D721Med (cell line): ENCODE measurements around the gene DIP2C.

Experiments
- DNase-seq: peaks from one replicate; pipeline ENCODE4 v3.0.0; 2011; ENCODE audit warnings: low spot score; ENCODE audit not compliant: insufficient read length
- FAIRE-seq: peaks from 2 replicates; lab custom pipeline; 2011; peaks lifted over from hg19 to GRCh38; lab: Jason Lieb, UNC
- TF ChIP-seq, protein P1 (sequence below): IDR thresholded peaks from 2 replicates; pipeline ENCODE4 v1.5.1; 2012; ENCODE audit warnings: mild to moderate bottlenecking, control low read depth; ENCODE audit not compliant: insufficient read depth; ENCODE audit errors: missing control alignments

The DIP2C gene

DNA sequence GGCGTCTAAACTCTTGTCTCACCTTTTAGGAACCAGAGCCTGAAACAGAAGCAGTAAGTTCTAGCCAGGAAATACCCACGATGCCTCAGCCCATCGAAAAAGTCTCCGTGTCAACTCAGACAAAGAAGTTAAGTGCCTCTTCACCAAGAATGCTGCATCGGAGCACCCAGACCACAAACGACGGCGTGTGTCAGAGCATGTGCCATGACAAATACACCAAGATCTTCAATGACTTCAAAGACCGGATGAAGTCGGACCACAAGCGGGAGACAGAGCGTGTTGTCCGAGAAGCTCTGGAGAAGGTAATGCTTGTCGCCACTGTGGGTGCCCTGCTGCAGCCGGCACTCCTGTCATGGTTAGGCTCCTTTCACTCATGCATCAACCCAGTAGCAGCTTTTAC is 441.2 kb downstream of the DIP2C start:
- TF ChIP-seq, protein P1, sequence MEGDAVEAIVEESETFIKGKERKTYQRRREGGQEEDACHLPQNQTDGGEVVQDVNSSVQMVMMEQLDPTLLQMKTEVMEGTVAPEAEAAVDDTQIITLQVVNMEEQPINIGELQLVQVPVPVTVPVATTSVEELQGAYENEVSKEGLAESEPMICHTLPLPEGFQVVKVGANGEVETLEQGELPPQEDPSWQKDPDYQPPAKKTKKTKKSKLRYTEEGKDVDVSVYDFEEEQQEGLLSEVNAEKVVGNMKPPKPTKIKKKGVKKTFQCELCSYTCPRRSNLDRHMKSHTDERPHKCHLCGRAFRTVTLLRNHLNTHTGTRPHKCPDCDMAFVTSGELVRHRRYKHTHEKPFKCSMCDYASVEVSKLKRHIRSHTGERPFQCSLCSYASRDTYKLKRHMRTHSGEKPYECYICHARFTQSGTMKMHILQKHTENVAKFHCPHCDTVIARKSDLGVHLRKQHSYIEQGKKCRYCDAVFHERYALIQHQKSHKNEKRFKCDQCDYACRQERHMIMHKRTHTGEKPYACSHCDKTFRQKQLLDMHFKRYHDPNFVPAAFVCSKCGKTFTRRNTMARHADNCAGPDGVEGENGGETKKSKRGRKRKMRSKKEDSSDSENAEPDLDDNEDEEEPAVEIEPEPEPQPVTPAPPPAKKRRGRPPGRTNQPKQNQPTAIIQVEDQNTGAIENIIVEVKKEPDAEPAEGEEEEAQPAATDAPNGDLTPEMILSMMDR: no peak
- DNase-seq: no peak
- no peak for FAIRE-seq

DNA sequence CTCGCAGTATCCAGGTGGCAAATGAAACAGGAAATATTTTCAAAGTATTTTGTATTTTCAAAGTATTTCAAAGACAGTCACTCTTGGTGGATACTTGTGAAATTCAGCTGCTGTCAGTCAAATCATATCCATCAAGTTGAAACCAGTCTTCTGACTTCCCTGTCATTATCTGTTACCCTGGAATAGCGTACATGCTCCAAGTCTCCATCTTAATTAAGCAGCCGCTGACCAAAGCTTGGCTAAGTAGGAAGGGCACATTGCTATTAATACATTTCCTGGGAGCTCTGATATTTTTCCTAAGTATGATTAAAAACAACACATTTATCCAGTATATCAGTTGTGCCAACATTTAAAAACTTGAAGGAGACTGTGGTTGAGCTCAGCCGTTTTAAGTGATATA is 442.0 kb downstream of the DIP2C start:
- FAIRE-seq (no peak), DNase-seq (no peak)
- TF ChIP-seq, protein P1: no peak

DNA sequence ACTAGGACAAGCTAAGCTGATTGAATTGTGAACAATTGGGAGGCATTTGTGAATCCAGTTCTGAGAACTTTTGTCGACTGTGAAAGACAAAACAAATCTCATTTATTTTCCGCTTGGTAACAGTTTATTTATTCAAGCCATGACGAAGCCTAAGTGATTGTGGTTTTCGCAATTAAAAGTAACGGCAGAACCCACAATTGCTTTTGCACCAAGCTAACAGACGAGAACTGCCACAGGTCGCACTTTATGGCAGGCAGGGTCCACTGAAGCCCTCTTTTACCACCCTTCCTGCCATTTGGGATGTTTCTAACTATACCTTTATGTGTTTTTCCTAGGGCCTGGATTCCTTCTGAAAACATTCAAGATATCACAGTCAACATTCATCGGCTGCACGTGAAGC is 443.0 kb downstream of the DIP2C start:
- FAIRE-seq (no peak), DNase-seq (no peak)
- TF ChIP-seq, protein P1: no peak

DNA sequence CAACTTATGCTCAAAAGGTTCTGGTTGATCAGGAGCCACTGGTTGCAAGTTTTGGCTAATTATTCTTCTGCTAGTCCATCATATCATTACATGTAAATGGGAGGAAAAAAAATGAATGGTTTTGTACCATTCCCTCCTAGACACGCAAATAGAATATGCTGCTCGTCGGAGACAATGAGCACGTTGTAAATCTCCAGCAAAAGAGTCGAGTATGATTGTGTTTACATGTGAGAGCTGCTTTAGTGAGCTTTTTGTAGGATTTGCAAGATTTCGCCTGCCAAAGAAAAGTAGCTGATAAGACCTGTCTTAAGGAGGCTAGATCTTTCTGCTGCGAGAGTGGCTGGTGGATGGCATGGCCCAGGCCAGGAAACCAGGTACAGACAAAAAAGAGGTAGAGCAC is 445.2 kb downstream of the DIP2C start:
- TF ChIP-seq, protein P1: no peak
- DNase-seq: no peak
- no peak for FAIRE-seq

DNA sequence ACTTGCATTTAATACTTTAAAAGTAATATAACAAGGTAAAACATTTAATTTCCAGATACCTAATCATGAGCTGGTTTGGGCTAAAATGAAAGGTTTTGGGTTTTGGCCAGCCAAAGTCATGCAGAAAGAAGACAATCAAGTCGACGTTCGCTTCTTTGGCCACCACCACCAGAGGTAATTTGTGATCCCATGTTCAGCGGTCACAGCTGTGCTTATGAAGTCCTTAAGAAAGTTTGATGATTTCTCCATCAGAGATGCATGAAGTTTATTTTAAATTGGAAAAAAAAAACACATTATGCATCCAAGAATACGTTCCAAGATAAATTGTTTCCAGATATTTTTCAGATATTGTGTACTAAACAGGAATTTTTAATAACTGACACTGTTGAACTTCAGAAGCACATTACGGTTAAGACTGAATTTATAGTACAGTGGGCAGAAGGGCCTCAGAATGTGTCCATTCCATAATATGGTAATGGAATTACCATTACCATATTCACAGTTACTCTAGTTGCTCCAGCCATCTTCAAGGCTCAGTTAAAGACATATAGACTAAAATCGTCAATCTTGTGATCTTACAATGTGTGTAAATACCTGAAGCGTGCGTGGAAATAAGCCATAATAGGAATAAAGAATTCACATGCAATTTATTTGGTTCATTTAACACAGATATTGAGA is 447.4 kb downstream of the DIP2C start:
- DNase-seq: no peak
- TF ChIP-seq, protein P1: no peak
- FAIRE-seq: no peak

DNA sequence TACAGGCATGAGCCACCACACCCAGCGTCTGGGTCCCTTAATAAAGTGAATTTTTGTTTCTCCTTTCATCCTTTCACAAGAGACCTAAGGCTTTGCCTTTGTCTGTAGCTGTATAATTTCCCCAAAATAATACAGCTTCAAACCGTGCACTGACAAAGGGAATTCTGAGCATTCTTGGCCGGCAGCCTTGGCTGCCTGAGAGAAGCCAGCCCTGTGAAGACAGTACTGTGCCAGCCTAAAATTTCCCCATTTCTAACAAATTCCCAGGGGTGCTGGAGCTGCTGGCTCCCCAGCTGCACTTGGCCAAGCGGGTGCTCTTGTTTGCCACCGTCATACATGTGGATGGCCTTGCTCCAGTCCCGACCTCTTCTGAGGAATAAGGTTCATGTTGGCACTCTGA is 448.0 kb downstream of the DIP2C start:
- no peak for DNase-seq
- TF ChIP-seq, protein P1: no peak
- FAIRE-seq: no peak

DNA sequence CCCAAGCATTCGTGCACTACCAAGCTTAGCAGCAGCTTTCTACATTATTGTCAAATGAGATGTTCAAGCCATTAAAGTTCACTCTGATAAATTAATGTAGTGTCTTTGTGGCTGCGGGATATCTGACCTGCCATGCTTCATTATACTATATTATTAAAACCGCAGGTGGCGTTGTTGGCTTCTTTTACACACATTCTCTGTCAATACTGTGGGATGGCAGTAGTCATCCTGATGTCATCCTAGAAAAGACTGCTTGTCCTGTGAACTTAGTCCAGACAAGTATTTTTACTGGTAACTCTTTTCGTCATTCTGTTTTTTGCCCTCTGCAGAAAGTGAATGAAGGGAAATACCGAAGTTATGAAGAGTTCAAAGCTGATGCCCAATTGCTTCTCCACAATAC is 450.4 kb downstream of the DIP2C start:
- DNase-seq (no peak), FAIRE-seq (no peak)
- TF ChIP-seq, protein P1: no peak
